Neural cell (in vitro differentiated cells): ENCODE results near the gene ACAP1. TPM values are rescaled to one million over a fixed set of nuclear protein-coding genes. Genes with fewer than 3 reads are reported as not detected.

ENCODE experiments used
- H2AFZ ChIP-seq: fragments of 200-600, 300-800 bp; sonication (generic), shearing (Covaris generic); 2 replicates; pipeline ENCODE4 v1.6.0; 2014; ENCODE audit warnings: low read depth, mild to moderate bottlenecking, antibody characterized with exemption, low read length, moderate library complexity
- H3F3A ChIP-seq: fragments of 200-600 bp; shearing (Covaris generic); 2 replicates; pipeline ENCODE4 v1.6.1; 2016; ENCODE audit warnings: mild to moderate bottlenecking, moderate library complexity, mixed read lengths, antibody characterized with exemption, low read length; ENCODE audit not compliant: insufficient read depth, poor library complexity, severe bottlenecking
- H3K27ac ChIP-seq: fragments of 200-600, 300-800 bp; sonication (generic), shearing (Covaris generic); 2 replicates; pipeline ENCODE4 v1.5.1; 2014; ENCODE audit warnings: mild to moderate bottlenecking, low read length, moderate library complexity
- H3K27me3 ChIP-seq: fragments of 300-800, 200-600 bp; sonication (generic), shearing (Covaris generic); 2 replicates; pipeline ENCODE4 v1.6.0; 2014; ENCODE audit warnings: mild to moderate bottlenecking, low read depth, low read length, moderate library complexity; ENCODE audit not compliant: insufficient read depth
- H3K36me3 ChIP-seq: fragments of 300-800, 200-600 bp; sonication (generic), shearing (Covaris generic); 2 replicates; pipeline ENCODE4 v1.5.1; 2014; ENCODE audit warnings: mild to moderate bottlenecking, antibody characterized with exemption, low read length, moderate library complexity; ENCODE audit not compliant: insufficient read depth
- H3K4me2 ChIP-seq: fragments of 300-800, 200-600 bp; sonication (generic), shearing (Covaris generic); 2 replicates; pipeline ENCODE4 v1.6.0; 2014; ENCODE audit warnings: mild to moderate bottlenecking, low read length
- H3K4me3 ChIP-seq: fragments of 300-800, 200-600 bp; sonication (generic), shearing (Covaris generic); 2 replicates; pipeline ENCODE4 v1.5.1; 2014; ENCODE audit warnings: mild to moderate bottlenecking, low read length, moderate library complexity
- H3K79me2 ChIP-seq: fragments of 200-600 bp; shearing (Covaris generic); replicated peaks from 2 replicates; pipeline ENCODE4 v1.6.0; 2014; ENCODE audit warnings: mild to moderate bottlenecking, low read length, moderate library complexity; ENCODE audit not compliant: insufficient read depth
- H3K9ac ChIP-seq: fragments of 300-800, 200-600 bp; sonication (generic), shearing (Covaris generic); 2 replicates; pipeline ENCODE4 v1.6.1; 2016; ENCODE audit warnings: mild to moderate bottlenecking, low read length, mixed read lengths
- H3K9me2 ChIP-seq: fragments of 200-600 bp; shearing (Covaris generic); 2 replicates; pipeline ENCODE4 v1.6.1; 2016; ENCODE audit warnings: mild to moderate bottlenecking, low read length, mixed read lengths; ENCODE audit not compliant: insufficient read depth
- H3K9me3 ChIP-seq: fragments of 200-600, 300-800 bp; sonication (generic), shearing (Covaris generic); 2 replicates; pipeline ENCODE4 v1.6.1; 2016; ENCODE audit warnings: mild to moderate bottlenecking, mixed run types, low read length, moderate library complexity, mixed read lengths
- H4K20me1 ChIP-seq: fragments of 200-600 bp; shearing (Covaris generic); 2 replicates; pipeline ENCODE4 v1.6.1; 2016; ENCODE audit warnings: mild to moderate bottlenecking, mixed run types; ENCODE audit not compliant: insufficient read depth
- CTCF ChIP-seq: fragments of 450-650 bp; IDR thresholded peaks from 2 replicates; pipeline ENCODE4 v1.5.1; 2014; ENCODE audit warnings: antibody characterized with exemption, mild to moderate bottlenecking, moderate library complexity; ENCODE audit not compliant: poor library complexity, severe bottlenecking
- EP300 ChIP-seq: fragments of 450-650 bp; conservative IDR thresholded peaks from 2 replicates; pipeline ENCODE4 v1.6.1; 2014; ENCODE audit warnings: antibody characterized with exemption, mild to moderate bottlenecking, moderate library complexity; ENCODE audit not compliant: poor library complexity, severe bottlenecking
- EZH2 ChIP-seq: fragments of 200-600, 300-800 bp; shearing (Covaris generic), sonication (generic); IDR thresholded peaks from 2 replicates; pipeline ENCODE4 v1.6.1; 2014; ENCODE audit warnings: antibody characterized with exemption, low read length, borderline replicate concordance, mild to moderate bottlenecking; ENCODE audit not compliant: insufficient read depth, poor library complexity, severe bottlenecking
- MXI1 ChIP-seq: fragments of 450-650 bp; conservative IDR thresholded peaks from 2 replicates; pipeline ENCODE4 v1.6.1; 2014; ENCODE audit warnings: antibody characterized with exemption, mild to moderate bottlenecking; ENCODE audit not compliant: poor library complexity, severe bottlenecking
- POLR2AphosphoS5 ChIP-seq: IDR thresholded peaks from 2 replicates; pipeline ENCODE4 v1.6.1; 2012
- RAD21 ChIP-seq: fragments of 450-650 bp; conservative IDR thresholded peaks from 2 replicates; pipeline ENCODE4 v1.6.1; 2014; ENCODE audit warnings: antibody characterized with exemption, mild to moderate bottlenecking, moderate library complexity
- REST ChIP-seq: IDR thresholded peaks from 2 replicates; pipeline ENCODE4 v1.6.1; 2012; ENCODE audit warnings: borderline replicate concordance
- SMC3 ChIP-seq: fragments of 450-650 bp; conservative IDR thresholded peaks from 2 replicates; pipeline ENCODE4 v1.6.1; 2014; ENCODE audit warnings: antibody characterized with exemption, mild to moderate bottlenecking, moderate library complexity; ENCODE audit not compliant: poor library complexity
- TAF1 ChIP-seq: IDR thresholded peaks from 2 replicates; pipeline ENCODE4 v1.6.1; 2012; ENCODE audit warnings: low read depth
- polyA plus RNA-seq: library from polyadenylated mRNA; depleted of rRNA; stranded (reverse); fragments of >200 nt; gene quantifications from 2 replicates; pipeline ENCODE4 v1.2.3, GENCODE V29; 2014

The ACAP1 gene
- polyA plus RNA-seq, 1 donor from 2014 or later: 0.66 TPM

- H3K27me3 ChIP-seq: peaks cover 49% of the 10 kb centered on the region
- no peak within 1 kb of the TSS for H3K9ac ChIP-seq
- H2AFZ ChIP-seq: no peak within 1 kb of the TSS
- no peaks in the 10 kb centered on the region for H3F3A ChIP-seq
- H3K36me3 ChIP-seq: no peaks in the 10 kb centered on the region
- TF ChIP-seq MXI1 (peak; percentile 32), RAD21 (no peak)
- no peak within 1 kb of the TSS for H3K27ac ChIP-seq
- H3K9me2 ChIP-seq: no peaks in the 10 kb centered on the region
- H3K79me2 ChIP-seq: no peaks in the 10 kb centered on the region
- H4K20me1 ChIP-seq: no peaks in the 10 kb centered on the region
- peak within 1 kb of the TSS; percentile 66 for H3K4me3 ChIP-seq
- H3K4me2 ChIP-seq: no peak within 1 kb of the TSS
- no peaks in the 10 kb centered on the region for H3K9me3 ChIP-seq
Measured at GRCh38 chr17:7294614-7295153, 41.6 kb upstream of the ACAP1 start, which contains the start of gene YBX2. Gene YBX2, minus strand, starts transcription at chr17:7294639. Its CDS starts 139 bp downstream, at chr17:7294500.

- no peak overlapping the region for H2AFZ ChIP-seq
- no peaks in the 10 kb centered on the region for H3K9me2 ChIP-seq
- TF ChIP-seq MXI1 (no peak), TAF1 (no peak), EZH2 (no peak), EP300 (no peak), REST (no peak)
- peaks cover 49% of the 10 kb centered on the region for H3K27me3 ChIP-seq
- H3K9ac ChIP-seq: no peak overlapping the region
- H3K9me3 ChIP-seq: no peaks in the 10 kb centered on the region
- H3K4me2 ChIP-seq: no peak overlapping the region
- no peaks in the 10 kb centered on the region for H3K79me2 ChIP-seq
- H3K36me3 ChIP-seq: no peaks in the 10 kb centered on the region
- peak overlapping the region; percentile 66 for H3K4me3 ChIP-seq
- H3K27ac ChIP-seq: no peak overlapping the region
- H4K20me1 ChIP-seq: no peaks in the 10 kb centered on the region
- H3F3A ChIP-seq: no peaks in the 10 kb centered on the region
Measured at GRCh38 chr17:7295230-7296180, 40.8 kb upstream of the ACAP1 start.

GRCh38 chr17:7296189-7296861 lies 40.0 kb upstream of the ACAP1 start:
- no peak overlapping the region for H3K4me2 ChIP-seq

More at GRCh38 chr17:7296189-7296861, 40.0 kb upstream of the ACAP1 start:
- H3K9me3 ChIP-seq: no peaks in the 10 kb centered on the region
- H3K79me2 ChIP-seq: no peaks in the 10 kb centered on the region
- H2AFZ ChIP-seq: no peak overlapping the region
- peak; percentile 93 for TF ChIP-seq CTCF
- no peak for TF ChIP-seq REST
- no peak for TF ChIP-seq TAF1
- no peak for TF ChIP-seq POLR2AphosphoS5
- no peak for TF ChIP-seq EZH2
- TF ChIP-seq SMC3: peak; percentile 94
- peak; percentile 92 for TF ChIP-seq MXI1
- peak; percentile 88 for TF ChIP-seq RAD21
- no peak for TF ChIP-seq EP300
- no peaks in the 10 kb centered on the region for H3K9me2 ChIP-seq
- no peaks in the 10 kb centered on the region for H3K36me3 ChIP-seq
- H3K27me3 ChIP-seq: peaks cover 49% of the 10 kb centered on the region
- H4K20me1 ChIP-seq: no peaks in the 10 kb centered on the region
- no peak overlapping the region for H3K9ac ChIP-seq
- H3K27ac ChIP-seq: no peak overlapping the region
- H3K4me3 ChIP-seq: peak overlapping the region; percentile 55
- no peaks in the 10 kb centered on the region for H3F3A ChIP-seq
